Measurements from ENCODE around the gene HSPB7. TPM values are rescaled to one million over a fixed set of nuclear protein-coding genes. Genes with fewer than 3 reads are reported as not detected.

The HSPB7 gene
- total RNA-seq, 3 donors from 2014 or later = 1.5 to 78.0 (median 13.0) TPM

DNA sequence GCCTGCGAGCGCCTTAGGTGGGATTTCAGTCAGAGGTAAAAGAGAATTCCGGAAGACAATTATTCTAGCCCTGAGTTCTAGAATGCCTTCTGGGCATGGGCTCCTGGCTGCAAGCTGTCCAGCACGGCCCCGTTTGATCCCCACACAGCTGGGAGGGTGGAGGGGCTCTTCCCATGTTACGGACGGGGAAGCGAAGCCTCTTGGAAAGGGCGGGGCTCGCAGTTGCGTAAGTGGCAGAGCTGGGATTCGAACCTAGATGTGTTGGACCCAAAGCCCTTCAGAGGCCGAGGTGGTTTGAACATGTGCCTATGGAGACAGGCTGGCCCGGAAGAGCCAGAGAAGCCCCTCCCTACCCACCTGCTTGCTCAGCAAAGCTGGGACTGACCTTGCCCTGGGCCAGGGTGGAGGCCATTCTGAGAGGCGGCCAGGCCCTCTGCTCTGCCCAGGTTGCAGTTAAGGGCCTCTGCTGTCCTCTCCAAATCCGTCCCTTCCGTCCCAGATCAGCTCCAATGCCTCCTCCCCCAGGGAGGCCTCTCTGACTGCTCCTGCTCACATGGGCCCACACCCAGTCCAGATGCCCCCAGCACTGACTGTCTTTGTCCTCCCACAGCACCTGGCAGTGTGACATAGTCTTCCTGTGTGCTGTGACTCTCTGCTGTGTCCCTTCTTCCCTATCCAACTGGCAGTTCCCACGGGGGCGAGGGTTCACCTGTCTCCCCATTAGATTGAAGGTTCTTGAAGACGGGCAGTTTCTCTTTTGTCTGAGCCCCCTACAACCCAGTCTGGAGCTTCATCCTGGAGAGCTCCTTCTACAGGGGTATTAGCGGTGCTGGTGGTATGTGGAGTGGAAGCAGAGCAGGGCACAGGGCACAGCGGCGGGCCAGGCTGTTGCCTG, 1.2 kb upstream of the HSPB7 start:
- TF ChIP-seq, protein P1, sequence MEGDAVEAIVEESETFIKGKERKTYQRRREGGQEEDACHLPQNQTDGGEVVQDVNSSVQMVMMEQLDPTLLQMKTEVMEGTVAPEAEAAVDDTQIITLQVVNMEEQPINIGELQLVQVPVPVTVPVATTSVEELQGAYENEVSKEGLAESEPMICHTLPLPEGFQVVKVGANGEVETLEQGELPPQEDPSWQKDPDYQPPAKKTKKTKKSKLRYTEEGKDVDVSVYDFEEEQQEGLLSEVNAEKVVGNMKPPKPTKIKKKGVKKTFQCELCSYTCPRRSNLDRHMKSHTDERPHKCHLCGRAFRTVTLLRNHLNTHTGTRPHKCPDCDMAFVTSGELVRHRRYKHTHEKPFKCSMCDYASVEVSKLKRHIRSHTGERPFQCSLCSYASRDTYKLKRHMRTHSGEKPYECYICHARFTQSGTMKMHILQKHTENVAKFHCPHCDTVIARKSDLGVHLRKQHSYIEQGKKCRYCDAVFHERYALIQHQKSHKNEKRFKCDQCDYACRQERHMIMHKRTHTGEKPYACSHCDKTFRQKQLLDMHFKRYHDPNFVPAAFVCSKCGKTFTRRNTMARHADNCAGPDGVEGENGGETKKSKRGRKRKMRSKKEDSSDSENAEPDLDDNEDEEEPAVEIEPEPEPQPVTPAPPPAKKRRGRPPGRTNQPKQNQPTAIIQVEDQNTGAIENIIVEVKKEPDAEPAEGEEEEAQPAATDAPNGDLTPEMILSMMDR (IDR thresholded peaks at IDR 0.05) = no peak
- ATAC-seq (no peak), DNase-seq (no peak)
- Histone ChIP-seq H3K36me3 (ENCODE audit: low read depth) (no peaks in the 10 kb centered on the region), H3K4me1 (ENCODE audit: low read depth) (peaks cover 1% of the 10 kb centered on the region), H3K4me3 (no peak overlapping the region), H3K9me3 (no peaks in the 10 kb centered on the region)
- intact Hi-C loops (cut with DNase I, micrococcal nuclease) = no loop called here

DNA sequence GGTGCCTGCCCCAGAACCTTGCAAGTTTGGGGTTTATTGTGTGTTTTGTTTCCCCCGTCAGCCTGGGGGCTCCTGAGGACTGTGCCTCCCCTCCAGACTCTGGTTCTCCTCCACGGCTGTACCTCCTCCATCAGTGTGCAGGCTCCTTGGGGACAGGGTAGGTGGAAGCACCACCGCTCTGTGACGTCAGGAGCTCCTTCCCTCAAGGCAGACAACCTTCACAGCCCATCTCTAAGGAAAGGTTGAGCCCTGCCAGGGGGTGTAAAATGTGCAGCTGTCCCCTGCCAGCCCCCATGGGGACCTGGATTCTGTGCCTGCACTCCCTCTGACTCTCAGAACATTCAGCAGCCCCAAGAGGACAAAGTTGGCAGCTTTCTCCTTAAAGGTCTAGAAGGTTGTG, 465 bp upstream of the HSPB7 start:
- H3K4me3 ChIP-seq = no peak overlapping the region
- DNase-seq (no peak), ATAC-seq (no peak)
- H3K4me1 ChIP-seq (ENCODE audit: low read depth) = peaks cover 7% of the 10 kb centered on the region
- intact Hi-C loops (cut with DNase I, micrococcal nuclease) = no loop called here
- TF ChIP-seq, protein P1 (IDR thresholded peaks at IDR 0.05) = no peak
- no peaks in the 10 kb centered on the region for H3K36me3 ChIP-seq (ENCODE audit: low read depth)
- no peaks in the 10 kb centered on the region for H3K9me3 ChIP-seq

DNA sequence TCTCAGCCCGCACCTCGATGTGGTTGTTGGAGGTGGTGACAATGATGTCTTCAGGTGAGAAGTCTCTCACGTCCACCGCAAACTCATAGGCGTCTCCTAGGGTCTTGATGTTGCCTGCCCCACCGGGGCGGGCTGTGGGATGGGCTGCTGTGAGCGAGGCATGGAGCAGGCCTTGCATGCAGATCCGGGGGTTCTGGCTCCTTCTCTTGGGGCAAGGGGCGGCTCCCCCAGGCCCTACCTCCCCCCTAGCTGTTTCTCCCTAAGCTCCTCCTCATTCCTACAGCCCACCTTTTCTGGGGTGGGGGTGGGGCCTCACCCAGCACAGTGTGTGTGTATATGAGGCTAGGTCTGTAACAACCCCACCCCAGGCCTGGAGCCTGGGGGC, 775 bp downstream of the HSPB7 start:
- intact Hi-C loops (cut with DNase I, micrococcal nuclease) = no loop called here
- TF ChIP-seq, protein P1 (IDR thresholded peaks at IDR 0.05) = no peak
- no peak for ATAC-seq

DNA sequence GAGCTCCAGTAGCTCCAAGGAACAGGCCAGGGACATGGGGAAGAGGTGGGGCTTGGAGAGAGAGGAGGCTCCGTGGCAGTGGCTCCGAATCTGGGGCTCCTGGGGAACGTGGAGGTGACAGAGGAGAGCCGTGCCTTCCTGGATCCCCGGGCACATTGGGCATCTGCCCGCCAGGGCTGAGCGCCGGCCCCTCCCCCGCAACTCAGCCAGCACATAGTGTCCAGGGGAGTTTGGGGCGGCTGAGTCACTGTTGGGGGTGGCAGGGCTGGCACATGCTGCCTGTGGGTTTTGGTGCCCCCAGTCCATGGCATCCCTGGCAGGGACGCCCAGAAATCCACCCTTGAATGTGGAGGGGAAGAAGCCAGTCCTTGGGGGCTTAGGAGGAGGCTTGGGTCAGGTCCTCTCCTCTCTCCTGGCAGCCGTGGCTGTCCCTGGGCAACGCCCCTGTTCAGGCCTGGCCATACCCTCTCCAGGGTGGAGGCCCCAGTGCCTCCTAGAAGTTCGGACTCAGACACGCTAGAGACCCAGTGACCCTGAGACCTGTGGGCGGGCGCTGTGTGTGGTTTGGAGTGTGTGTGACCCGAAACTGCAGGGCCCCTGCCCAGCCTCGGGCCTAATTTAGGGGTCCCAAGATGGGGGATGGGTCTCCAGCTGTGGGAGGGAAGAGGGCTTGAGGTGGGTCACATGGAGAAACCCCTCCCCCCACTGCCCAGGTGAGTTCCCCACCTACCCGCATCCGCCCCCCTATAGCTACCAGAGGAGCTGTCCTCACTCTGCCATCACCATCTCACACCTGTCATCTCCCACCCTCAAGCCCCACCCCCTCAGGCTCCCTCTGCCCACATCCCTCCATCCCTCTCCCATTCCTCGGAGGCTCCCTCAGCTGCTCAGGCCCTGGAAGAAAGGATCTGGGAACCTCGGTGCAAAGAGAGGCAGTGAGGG, 1.6 kb downstream of the HSPB7 start:
- H3K4me3 ChIP-seq = no peak overlapping the region
- TF ChIP-seq, protein P1 (IDR thresholded peaks at IDR 0.05) = no peak
- intact Hi-C loops (cut with DNase I, micrococcal nuclease) = no loop called here
- ATAC-seq (no peak), DNase-seq (no peak)
- H3K9me3 ChIP-seq = no peaks in the 10 kb centered on the region
- H3K4me1 ChIP-seq (ENCODE audit: low read depth) = peaks cover 16% of the 10 kb centered on the region
- H3K36me3 ChIP-seq (ENCODE audit: low read depth) = no peaks in the 10 kb centered on the region

More for the DNA sequence above, 775 bp downstream of the HSPB7 start:
- Histone ChIP-seq H3K4me3 (no peak overlapping the region), H3K36me3 (ENCODE audit: low read depth) (no peaks in the 10 kb centered on the region), H3K9me3 (no peaks in the 10 kb centered on the region), H3K4me1 (ENCODE audit: low read depth) (peaks cover 16% of the 10 kb centered on the region)
- no peak for DNase-seq

DNA sequence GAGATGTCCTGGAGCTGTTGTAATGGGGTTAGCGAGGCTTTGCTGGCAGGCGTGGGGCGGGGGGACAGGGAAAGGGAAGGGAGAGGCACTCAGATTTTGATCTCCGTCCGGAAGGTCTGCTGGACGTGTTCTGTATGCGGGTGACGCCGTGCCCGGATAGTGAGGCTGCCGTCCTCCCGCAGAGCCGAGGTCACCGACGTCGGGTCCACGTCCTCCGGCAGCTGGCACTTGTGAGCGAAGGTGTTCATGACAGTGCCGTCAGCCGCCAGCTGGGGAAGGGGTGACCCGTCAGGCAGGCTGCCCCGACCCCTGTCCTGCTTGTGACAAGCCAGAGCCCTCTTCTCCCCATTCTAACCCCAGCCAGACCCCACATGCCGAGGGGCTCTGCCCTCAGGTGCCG, 2.4 kb downstream of the HSPB7 start:
- no peak for DNase-seq
- H3K9me3 ChIP-seq = no peaks in the 10 kb centered on the region
- H3K4me3 ChIP-seq = no peak overlapping the region
- no peaks in the 10 kb centered on the region for H3K36me3 ChIP-seq (ENCODE audit: low read depth)
- intact Hi-C loops (cut with DNase I, micrococcal nuclease) = no loop called here
- peaks cover 16% of the 10 kb centered on the region for H3K4me1 ChIP-seq (ENCODE audit: low read depth)
- TF ChIP-seq, protein P1 (IDR thresholded peaks at IDR 0.05) = no peak
- ATAC-seq = no peak
